ENCODE results near the gene TBPL2.
A peak's percentile ranks its signal among the peaks of the same experiment; 100 is the strongest.

The TBPL2 gene

DNA sequence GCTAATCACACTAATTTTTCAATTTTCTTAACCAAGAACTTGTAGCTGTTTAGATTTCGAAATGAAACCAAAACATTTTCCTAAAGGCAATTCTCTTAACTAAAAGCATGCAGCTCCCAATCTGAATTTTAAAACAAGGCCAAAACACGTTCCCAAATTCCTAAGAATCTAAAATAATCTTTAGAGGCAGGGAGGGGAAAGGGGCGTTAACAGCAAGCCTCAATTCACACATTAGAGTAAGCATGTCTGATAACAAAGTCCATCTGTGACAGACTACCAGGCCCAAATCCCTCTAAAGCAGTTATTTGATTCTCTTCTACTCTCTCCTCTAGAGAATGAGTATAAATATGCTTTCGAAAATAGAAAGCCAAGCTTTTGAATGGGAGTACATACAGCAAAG, 29.5 kb downstream of the TBPL2 start:
- Histone ChIP-seq H3K4me3 (replicated peaks; ENCODE audit: insufficient read depth, low read length) (peak overlapping the region; percentile 97), H3K27ac (replicated peaks) (peak overlapping the region; percentile 76), H3K27me3 (ENCODE audit: insufficient read depth, poor library complexity, severe bottlenecking) (no peaks in the 10 kb centered on the region)
- no peak for DNase-seq (ENCODE audit: low read depth in 1 of 2, low spot score in 1 of 2)
- no peak for TF ChIP-seq CTCF (IDR thresholded peaks at IDR 0.05; ENCODE audit: insufficient read depth, low read length)
- TF ChIP-seq GABPA (IDR thresholded peaks at IDR 0.05; ENCODE audit: low read depth), result no peak
- no peak for TF ChIP-seq POLR2AphosphoS5 (IDR thresholded peaks at IDR 0.05; ENCODE audit: low read depth)
- TF ChIP-seq SPI1 (IDR thresholded peaks at IDR 0.05; ENCODE audit: borderline replicate concordance, low read depth), result no peak
- TF ChIP-seq, protein P1, sequence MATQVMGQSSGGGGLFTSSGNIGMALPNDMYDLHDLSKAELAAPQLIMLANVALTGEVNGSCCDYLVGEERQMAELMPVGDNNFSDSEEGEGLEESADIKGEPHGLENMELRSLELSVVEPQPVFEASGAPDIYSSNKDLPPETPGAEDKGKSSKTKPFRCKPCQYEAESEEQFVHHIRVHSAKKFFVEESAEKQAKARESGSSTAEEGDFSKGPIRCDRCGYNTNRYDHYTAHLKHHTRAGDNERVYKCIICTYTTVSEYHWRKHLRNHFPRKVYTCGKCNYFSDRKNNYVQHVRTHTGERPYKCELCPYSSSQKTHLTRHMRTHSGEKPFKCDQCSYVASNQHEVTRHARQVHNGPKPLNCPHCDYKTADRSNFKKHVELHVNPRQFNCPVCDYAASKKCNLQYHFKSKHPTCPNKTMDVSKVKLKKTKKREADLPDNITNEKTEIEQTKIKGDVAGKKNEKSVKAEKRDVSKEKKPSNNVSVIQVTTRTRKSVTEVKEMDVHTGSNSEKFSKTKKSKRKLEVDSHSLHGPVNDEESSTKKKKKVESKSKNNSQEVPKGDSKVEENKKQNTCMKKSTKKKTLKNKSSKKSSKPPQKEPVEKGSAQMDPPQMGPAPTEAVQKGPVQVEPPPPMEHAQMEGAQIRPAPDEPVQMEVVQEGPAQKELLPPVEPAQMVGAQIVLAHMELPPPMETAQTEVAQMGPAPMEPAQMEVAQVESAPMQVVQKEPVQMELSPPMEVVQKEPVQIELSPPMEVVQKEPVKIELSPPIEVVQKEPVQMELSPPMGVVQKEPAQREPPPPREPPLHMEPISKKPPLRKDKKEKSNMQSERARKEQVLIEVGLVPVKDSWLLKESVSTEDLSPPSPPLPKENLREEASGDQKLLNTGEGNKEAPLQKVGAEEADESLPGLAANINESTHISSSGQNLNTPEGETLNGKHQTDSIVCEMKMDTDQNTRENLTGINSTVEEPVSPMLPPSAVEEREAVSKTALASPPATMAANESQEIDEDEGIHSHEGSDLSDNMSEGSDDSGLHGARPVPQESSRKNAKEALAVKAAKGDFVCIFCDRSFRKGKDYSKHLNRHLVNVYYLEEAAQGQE (IDR thresholded peaks at IDR 0.05; ENCODE audit: insufficient replicate concordance, low read depth), result no peak

DNA sequence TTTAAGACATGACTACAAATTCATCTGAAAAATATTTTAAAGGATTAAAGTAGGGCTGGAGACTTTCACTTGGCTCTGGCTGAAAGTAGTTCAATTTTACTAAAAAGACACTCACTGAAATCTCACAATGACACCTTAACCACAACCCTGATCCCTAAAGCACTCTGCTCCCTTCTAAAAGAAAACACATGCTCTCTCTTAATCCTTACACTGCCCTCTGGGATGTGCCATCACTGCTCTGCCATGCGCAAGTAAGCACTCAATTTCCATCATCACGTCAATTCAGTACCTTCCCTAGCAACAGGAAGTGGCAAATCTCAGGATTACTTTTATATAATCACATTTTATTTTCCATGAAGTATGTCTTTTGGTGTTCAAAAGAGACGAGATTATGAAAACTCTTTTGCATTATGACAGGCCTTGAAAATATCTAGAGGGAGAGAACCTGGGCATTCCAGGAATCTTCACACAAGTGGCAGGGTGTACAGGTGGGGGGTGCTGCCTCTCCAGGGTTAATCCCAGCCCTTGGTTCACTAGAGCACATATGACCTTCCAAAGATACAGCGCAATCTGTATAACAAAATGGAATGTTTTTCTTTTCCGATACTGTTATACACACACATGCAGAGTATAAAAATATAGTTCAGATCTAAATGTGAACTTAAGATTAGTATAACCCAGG, 36.1 kb downstream of the TBPL2 start:
- no peaks in the 10 kb centered on the region for H3K27me3 ChIP-seq (ENCODE audit: insufficient read depth, poor library complexity, severe bottlenecking)
- no peak overlapping the region for H3K4me3 ChIP-seq (replicated peaks; ENCODE audit: insufficient read depth, low read length)
- H3K27ac ChIP-seq (replicated peaks), result no peak overlapping the region; the same call in 1 of the 2 replicates
- DNase-seq (ENCODE audit: low read depth in 1 of 2, low spot score in 1 of 2), result no peak
- TF ChIP-seq GABPA (IDR thresholded peaks at IDR 0.05; ENCODE audit: low read depth) (no peak), SPI1 (IDR thresholded peaks at IDR 0.05; ENCODE audit: borderline replicate concordance, low read depth) (no peak), POLR2AphosphoS5 (IDR thresholded peaks at IDR 0.05; ENCODE audit: low read depth) (no peak), CTCF (IDR thresholded peaks at IDR 0.05; ENCODE audit: insufficient read depth, low read length) (no peak)
- TF ChIP-seq, protein P1 (IDR thresholded peaks at IDR 0.05; ENCODE audit: insufficient replicate concordance, low read depth), result no peak

DNA sequence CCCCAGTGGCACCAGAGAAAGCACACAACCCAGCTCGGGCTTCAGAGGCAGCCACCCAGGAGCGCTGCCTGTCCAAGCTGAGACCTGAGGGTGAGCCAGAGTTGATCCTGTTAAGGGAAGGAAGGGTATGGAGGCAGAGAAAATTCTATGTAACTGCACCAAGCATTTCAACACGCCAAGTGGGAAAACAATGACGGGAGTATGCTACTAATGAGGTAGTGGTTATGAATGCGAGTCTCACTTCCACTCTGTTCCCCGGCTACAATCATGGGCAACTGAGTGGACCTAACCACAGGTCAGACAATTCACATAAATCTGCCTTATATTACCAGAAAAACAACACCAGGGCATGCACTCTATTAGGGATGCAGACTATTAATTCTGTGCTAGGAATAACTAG, 38.7 kb downstream of the TBPL2 start:
- no peak for DNase-seq (ENCODE audit: low read depth in 1 of 2, low spot score in 1 of 2)
- no peak overlapping the region for H3K4me3 ChIP-seq (replicated peaks; ENCODE audit: insufficient read depth, low read length)
- no peaks in the 10 kb centered on the region for H3K27me3 ChIP-seq (ENCODE audit: insufficient read depth, poor library complexity, severe bottlenecking)
- H3K27ac ChIP-seq (replicated peaks), result no peak overlapping the region
- TF ChIP-seq POLR2AphosphoS5 (IDR thresholded peaks at IDR 0.05; ENCODE audit: low read depth) (no peak), CTCF (IDR thresholded peaks at IDR 0.05; ENCODE audit: insufficient read depth, low read length) (no peak), GABPA (IDR thresholded peaks at IDR 0.05; ENCODE audit: low read depth) (no peak), SPI1 (IDR thresholded peaks at IDR 0.05; ENCODE audit: borderline replicate concordance, low read depth) (no peak)
- TF ChIP-seq, protein P1 (IDR thresholded peaks at IDR 0.05; ENCODE audit: insufficient replicate concordance, low read depth), result no peak
